HG02981 (cell line): ENCODE measurements around the gene ZNF335.
"Not testable (repeated sequence)": the region's sequence is repeated elsewhere in the genome, so short reads cannot be mapped to it uniquely, and the experiment has no call there.

ENCODE experiments used
- ATAC-seq: cut with Tn5 transposase; IDR thresholded peaks from one replicate; pipeline ENCODE4 v1.9.1; 2021; ENCODE audit warnings: mild to moderate bottlenecking, moderate library complexity; ENCODE audit not compliant: unreplicated experiment

ZNF335 gene

GRCh38 chr20:45971425-45971674 is 653 bp downstream of the ZNF335 start:
- ATAC-seq: no peak

- ATAC-seq: peak; percentile 3
Observed at GRCh38 chr20:45970646-45971424, 1.2 kb downstream of the ZNF335 start.

GRCh38 chr20:45969712-45970634 is 2.0 kb downstream of the ZNF335 start:
- ATAC-seq: no peak

GRCh38 chr20:45968801-45969711 is 2.9 kb downstream of the ZNF335 start:
- ATAC-seq: no peak

GRCh38 chr20:45968081-45968671 is 3.8 kb downstream of the ZNF335 start:
- ATAC-seq: no peak

- no peak for ATAC-seq
Observed at GRCh38 chr20:45967551-45968080, 4.4 kb downstream of the ZNF335 start.

- no peak for ATAC-seq
Observed at GRCh38 chr20:45965169-45966002, 6.6 kb downstream of the ZNF335 start.

GRCh38 chr20:45964006-45964400 is 8.0 kb downstream of the ZNF335 start:
- no peak for ATAC-seq

- no peak for ATAC-seq
Observed at GRCh38 chr20:45963059-45964005, 8.7 kb downstream of the ZNF335 start.

- ATAC-seq: no peak
Observed at GRCh38 chr20:45962031-45962755, 9.8 kb downstream of the ZNF335 start.

GRCh38 chr20:45959956-45960630 is 11.9 kb downstream of the ZNF335 start:
- no peak for ATAC-seq

GRCh38 chr20:45959126-45959525 is 12.9 kb downstream of the ZNF335 start:
- ATAC-seq: no peak

- no peak for ATAC-seq
Observed at GRCh38 chr20:45958593-45958992, 13.4 kb downstream of the ZNF335 start.

GRCh38 chr20:45957021-45957941 is 14.7 kb downstream of the ZNF335 start:
- ATAC-seq: no peak

- ATAC-seq: not testable (repeated sequence)
Observed at GRCh38 chr20:45956326-45956725, 15.7 kb downstream of the ZNF335 start.

- ATAC-seq: no peak
Observed at GRCh38 chr20:45953672-45954071, 18.3 kb downstream of the ZNF335 start.
